GM19468 (cell line): ENCODE measurements around the gene BRAT1.

Experiments
- ATAC-seq: cut with Tn5 transposase; IDR thresholded peaks from one replicate; pipeline ENCODE4 v1.9.1; 2021; ENCODE audit warnings: mild to moderate bottlenecking, moderate library complexity, moderate number of reproducible peaks; ENCODE audit not compliant: unreplicated experiment; ENCODE audit errors: extremely low read depth

Gene BRAT1

GRCh38 chr7:2527505-2528467 is 27.5 kb downstream of the BRAT1 start:
- ATAC-seq, result no peak

- ATAC-seq, result no peak
Observed at GRCh38 chr7:2526659-2527504, 28.4 kb downstream of the BRAT1 start.

GRCh38 chr7:2525658-2526630 is 29.4 kb downstream of the BRAT1 start:
- ATAC-seq, result no peak

DNA sequence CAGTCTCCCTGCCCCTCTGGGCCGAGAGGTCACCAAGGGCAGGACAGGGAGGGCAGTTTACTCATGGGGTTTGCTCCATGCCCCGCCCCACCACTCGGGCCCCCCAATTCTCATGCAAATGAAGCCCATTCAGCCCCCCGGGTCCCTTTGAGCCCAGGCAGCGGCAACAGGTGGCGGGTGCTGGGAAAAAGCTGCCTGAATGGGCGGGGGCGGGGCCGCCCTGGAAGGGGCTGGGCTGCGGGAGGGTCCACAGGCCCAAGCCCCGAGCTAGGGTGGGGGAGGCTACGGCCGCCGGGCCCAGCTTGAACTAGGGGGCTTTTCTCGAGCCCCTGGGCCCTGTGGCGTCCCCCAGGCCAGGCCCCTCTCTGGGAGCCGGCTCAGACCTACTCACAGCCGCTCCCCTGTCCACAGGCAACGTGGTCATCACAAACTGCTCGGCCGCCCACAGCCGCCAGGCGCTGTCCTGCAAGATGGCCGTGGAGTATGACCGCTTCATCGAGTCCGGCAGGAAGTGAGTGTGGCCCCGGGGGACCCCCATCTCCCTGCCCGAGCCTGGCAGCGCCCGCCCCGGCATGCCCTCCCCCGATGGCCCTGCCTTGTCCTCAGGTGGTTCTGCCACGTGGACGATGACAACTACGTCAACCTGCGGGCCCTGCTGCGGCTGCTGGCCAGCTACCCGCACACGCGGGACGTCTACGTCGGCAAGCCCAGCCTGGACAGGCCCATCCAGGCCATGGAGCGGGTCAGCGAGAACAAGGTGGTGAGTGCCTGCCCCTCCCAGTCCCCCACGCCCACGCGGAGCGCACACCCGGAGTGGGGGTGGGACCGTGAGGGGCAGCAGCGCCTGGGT is 30.3 kb downstream of the BRAT1 start:
- ATAC-seq, result no peak

DNA sequence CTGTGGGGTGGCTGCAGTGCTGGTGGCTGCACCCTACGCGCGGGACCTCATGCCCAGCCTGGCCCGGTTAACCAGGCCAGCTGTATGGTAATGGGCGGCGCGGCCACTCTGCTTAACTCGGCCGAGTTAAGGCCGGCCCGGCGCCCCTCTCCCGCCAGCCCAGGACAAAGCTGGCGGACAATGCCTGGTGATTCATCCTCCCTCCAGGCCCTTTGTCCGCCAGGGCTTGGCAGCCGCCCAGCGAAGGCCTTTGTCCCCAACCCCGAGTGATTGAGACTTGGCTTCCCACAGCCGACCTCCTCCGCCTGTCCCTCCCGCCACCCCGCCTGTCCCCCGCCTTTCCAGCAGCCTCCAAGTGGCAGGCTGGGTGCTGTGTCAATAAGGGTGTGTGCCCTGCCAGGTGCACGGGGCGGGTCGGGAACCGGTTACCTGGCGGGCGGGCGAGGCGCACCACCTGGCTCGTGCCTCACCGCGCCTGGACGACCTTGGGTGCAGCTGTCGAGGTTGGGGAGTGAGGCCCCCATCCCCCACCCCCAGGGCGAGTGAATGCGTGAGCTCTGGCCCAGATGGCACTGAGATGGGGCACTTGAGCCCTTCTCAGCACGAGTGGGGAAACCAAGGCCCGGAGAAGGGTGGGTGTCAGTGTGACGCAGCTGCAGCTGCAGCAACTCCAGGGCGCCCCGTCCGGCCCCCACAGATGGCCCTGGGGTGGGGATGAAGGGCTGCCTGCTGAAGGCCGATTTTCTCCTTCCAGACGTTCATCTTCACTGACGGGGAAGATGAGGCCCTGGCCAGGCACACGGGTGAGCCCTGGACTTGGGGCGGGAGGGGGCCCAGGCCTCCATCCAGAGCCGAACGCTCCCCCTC is 31.1 kb downstream of the BRAT1 start:
- ATAC-seq, result no peak

DNA sequence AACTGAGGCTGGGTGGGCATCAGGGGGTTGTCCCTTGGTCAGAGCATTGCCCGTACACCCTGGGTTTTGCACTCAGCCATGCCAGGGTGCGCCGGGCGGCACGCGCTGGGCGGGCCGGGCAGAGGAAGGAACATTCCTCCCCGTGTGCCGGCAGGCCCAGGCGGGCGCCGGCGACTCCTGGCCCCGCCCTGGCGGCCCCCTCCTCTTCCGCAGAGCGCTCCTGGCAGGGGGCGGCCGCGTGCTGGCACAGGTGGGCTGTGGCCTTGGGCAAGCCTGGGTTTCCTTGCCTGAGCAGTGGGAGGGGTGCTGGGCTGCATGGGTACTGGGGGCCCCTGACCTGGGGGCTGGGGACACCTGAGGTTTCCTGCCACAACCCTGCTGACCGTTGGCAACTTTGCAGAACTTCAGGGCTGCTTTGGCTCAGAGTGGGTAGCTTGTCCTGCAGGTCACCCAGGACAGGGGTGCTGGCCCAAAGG is 31.8 kb downstream of the BRAT1 start:
- no peak for ATAC-seq

- no peak for ATAC-seq
Observed at GRCh38 chr7:2522780-2523433, 32.4 kb downstream of the BRAT1 start.

GRCh38 chr7:2521952-2522591 is 33.3 kb downstream of the BRAT1 start:
- no peak for ATAC-seq

DNA sequence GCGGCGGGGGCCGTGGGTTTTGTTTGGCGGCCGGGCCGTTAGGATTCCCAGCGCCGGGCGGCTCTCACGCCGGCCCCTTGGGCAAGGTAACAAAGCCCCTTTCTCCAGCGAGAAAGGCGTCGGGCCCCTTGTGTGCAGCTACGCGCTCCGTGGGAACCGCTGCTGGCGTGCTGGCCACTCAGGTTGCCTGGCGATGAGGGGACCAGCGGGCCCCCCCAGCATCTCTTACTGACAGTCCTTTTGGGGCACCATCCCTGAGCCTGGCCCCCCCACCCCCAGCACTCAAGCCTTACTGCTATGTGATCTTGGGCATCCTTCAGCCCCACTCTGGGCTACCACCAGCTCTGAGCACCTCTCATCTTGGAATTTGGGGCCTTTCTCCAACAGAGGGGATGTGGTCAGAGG is 34.0 kb downstream of the BRAT1 start:
- no peak for ATAC-seq

GRCh38 chr7:2520761-2521290 is 34.5 kb downstream of the BRAT1 start:
- no peak for ATAC-seq

- ATAC-seq, result no peak
Observed at GRCh38 chr7:2520131-2520760, 35.1 kb downstream of the BRAT1 start.

DNA sequence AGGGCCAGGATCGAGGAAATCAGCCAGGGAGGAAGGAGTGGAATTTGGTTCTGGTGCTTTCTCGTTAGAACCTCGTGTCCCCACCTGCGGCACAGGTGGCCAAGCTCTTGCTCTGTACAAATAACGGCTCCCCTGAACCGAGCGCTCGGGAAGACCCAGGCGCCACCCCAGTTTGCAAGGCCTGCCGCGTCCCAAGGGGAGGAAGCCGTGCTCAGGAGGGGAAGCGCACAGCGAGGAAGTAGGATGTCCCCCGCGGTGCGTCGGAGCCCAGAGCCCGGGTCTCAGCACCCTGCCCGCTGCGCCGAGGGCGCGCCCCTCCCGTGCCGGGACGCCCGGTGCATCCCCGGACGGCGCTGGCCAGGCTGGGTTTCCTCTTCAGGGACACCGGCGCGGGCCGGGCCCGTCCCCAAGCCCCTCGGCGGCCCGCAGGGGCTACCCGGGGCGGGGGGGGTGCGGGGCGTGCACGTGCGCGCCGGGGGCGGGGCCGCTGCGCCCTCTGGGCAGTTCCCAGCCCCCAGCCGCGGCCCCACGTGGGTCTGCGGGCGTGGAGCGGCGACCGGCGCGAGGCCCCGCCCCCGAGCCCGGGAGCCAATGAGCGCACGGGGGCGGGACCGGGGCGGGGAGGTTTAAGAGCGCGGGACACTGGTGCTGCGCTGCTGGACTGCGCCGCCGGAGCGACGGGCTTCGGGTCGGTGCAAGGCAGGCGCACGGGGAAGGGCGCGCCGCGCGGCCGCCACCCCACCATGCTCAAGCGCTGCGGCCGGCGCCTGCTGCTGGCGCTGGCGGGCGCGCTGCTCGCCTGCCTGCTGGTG is 36.0 kb downstream of the BRAT1 start, which contains the start of gene LFNG:
Gene LFNG, plus strand, starts transcription at position 656 of the 812 bp plus-strand sequence. Its CDS starts 88 bp downstream, at position 744.
- peak; percentile 56 for ATAC-seq

GRCh38 chr7:2518737-2519118 is 36.6 kb downstream of the BRAT1 start:
- no peak for ATAC-seq

DNA sequence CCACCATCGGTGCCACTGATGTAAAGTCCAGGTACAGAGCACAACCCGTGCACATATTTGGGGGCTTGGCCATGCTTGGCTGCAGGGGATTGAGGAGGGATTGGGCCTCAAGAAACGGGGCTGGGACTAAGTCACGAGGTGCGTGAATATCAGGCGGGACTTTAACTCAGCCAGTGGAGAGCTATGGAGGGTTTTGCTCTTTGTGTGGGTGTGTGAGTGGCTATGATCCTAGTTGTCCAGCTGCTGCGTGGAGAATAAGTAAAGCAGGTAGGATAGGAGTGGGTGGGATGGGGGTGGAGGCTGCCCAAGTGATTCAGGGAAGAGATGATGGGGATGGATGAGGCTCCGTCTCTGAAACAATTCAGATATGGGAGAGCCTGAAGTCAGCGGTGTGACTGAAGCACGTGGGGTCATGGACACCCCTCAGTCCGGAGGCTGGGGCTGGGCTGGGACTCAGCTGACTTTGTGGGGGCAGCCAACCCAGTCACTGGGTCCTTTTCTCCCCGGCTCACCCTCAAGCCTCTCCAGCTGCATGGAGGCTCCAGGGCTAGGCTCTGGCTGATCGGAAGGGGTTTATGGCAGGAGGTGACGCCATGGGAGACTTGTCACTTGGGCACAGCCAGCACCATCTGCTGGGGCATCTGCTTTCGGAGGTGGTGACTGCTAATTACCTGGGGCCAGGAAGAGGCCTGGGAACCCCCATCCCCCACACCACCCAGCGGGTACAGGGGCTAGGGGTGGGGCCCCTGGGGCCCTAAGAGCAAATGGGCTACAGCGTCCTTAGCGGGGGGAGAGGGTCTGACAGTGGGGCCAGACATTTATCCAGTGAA is 37.4 kb downstream of the BRAT1 start:
- ATAC-seq, result no peak

DNA sequence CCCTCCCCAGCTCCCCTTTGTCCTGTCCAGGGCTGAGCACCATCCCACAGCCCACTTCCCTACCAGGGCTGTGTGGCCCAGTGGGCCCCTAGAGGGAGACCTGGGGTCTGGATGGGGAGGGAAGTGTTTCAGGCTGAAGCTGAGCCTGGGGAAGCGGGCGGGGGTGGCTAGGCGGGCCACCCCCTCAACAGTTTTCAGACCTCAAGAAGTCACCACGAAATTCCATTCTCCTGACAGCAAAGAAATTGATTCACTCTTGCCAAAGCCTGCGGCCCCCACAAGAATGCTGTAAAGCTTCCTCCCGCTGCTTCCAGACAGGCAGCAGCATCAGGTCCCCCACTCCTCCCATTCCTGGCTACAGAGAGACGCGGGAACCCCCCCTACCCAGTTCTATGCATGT is 38.3 kb downstream of the BRAT1 start:
- no peak for ATAC-seq
